ENCODE data around the gene CFAP157.

CFAP157 gene

DNA sequence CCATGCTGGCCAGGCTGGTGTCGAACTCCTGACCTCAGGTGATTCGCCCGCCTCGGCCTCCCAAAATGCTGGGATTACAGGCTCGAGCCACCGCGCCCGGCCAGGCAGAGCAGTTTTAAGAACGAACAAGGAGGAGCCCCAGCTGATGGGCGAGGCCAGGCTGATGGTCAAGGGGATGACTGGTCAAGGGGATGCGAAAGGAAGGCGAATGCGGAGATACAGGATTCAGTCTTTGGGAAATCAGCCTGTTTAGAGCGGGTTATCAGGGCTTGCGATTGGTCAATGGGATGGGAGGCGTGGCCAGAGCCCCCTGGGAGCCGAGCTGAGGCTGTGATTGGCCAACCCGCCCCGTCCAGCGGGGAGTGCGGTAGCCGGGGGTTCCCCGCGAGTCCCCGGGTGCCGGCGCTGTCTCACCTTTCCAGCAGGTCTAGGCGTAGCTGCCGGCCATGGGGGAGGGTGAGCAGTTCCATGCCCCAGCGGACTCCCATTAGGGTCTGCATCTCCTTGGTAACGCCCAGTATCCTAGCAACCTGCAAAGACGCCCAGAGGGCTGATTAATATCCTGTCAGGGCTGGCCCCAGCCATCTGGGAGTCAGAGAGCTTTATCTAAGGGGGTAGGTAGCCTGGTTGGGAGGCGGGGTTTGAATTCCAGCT lies 35.8 kb downstream of the CFAP157 start:
- no peaks in the 10 kb centered on the region for H3K9me2 ChIP-seq (replicated peaks; ENCODE audit: insufficient read depth, low read length)
- H3K36me3 ChIP-seq (replicated peaks; ENCODE audit: insufficient read depth, low read length) = no peaks in the 10 kb centered on the region
- H3F3A ChIP-seq (ENCODE audit: insufficient read depth, low read length) = 0 out of 2 replicates have a peak, but pooled peaks cover 7% of the 10 kb centered on the region
- no peaks in the 10 kb centered on the region for H3K27me3 ChIP-seq (replicated peaks; ENCODE audit: insufficient read depth, low read length)
- no peaks in the 10 kb centered on the region for H4K20me1 ChIP-seq (ENCODE audit: insufficient read depth, low read length)
- no peak overlapping the region for H2AFZ ChIP-seq (ENCODE audit: low read length)
- no peak for DNase-seq
- H3K27ac ChIP-seq (ENCODE audit: low read length) = no peak overlapping the region
- H3K9me3 ChIP-seq (replicated peaks; ENCODE audit: insufficient read depth, low read length) = no peaks in the 10 kb centered on the region
- H3K9ac ChIP-seq (ENCODE audit: low read length) = no peak overlapping the region
- H3K4me2 ChIP-seq (ENCODE audit: low read depth, low read length) = no peak overlapping the region
- H3K4me3 ChIP-seq (ENCODE audit: low read length) = no peak overlapping the region
- H3K79me2 ChIP-seq (ENCODE audit: low read length) = no peaks in the 10 kb centered on the region
- H3K4me1 ChIP-seq (ENCODE audit: low read length) = no peaks in the 10 kb centered on the region
- TF ChIP-seq, protein P1, sequence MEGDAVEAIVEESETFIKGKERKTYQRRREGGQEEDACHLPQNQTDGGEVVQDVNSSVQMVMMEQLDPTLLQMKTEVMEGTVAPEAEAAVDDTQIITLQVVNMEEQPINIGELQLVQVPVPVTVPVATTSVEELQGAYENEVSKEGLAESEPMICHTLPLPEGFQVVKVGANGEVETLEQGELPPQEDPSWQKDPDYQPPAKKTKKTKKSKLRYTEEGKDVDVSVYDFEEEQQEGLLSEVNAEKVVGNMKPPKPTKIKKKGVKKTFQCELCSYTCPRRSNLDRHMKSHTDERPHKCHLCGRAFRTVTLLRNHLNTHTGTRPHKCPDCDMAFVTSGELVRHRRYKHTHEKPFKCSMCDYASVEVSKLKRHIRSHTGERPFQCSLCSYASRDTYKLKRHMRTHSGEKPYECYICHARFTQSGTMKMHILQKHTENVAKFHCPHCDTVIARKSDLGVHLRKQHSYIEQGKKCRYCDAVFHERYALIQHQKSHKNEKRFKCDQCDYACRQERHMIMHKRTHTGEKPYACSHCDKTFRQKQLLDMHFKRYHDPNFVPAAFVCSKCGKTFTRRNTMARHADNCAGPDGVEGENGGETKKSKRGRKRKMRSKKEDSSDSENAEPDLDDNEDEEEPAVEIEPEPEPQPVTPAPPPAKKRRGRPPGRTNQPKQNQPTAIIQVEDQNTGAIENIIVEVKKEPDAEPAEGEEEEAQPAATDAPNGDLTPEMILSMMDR (IDR thresholded peaks at IDR 0.05; ENCODE audit: low read length) = no peak
- TF ChIP-seq EZH2 (optimal IDR thresholded peaks at IDR 0.05; ENCODE audit: low read depth, low read length) = no peak
- TF ChIP-seq EZH2phosphoT487 (IDR thresholded peaks at IDR 0.05; ENCODE audit: low read length) = no peak

DNA sequence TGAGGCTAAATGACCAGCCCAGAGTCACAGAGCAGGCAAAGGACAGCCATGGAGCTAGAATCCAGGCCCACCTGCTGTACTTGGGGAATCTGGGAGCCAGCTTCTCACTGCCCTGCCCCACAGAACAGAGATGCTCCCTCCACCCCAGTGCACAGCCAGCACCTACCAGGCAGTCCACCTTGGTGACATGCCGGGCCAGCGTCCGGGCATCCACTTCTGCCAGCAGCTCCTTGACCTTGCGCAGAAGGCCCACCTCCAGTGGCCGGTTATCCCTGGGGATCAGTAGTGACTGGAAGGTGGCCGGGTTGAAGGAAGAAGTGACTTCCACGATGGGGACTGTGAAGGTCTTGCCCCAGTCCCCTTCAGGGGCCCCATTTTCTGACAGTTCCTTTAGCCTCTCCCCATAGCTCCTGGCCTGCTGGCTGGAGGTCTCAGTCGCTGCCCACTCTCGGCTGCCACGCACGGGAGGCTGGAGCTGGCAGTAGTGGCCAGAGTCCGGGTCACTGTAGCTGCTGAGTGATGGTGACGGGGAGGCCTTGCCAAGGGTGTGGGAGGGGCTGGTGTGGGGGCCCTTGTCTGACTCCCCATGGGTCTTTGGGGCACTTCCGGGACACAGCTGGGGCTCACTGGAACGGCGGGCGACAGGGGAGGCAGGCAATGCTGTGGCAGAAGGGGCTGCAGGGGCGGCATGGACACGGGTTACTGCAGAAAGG lies 37.8 kb downstream of the CFAP157 start:
- Histone ChIP-seq H3K36me3 (replicated peaks; ENCODE audit: insufficient read depth, low read length) (no peaks in the 10 kb centered on the region), H4K20me1 (ENCODE audit: insufficient read depth, low read length) (no peaks in the 10 kb centered on the region), H3K4me2 (ENCODE audit: low read depth, low read length) (no peak overlapping the region), H3K9ac (ENCODE audit: low read length) (no peak overlapping the region), H3K27me3 (replicated peaks; ENCODE audit: insufficient read depth, low read length) (no peaks in the 10 kb centered on the region), H3K4me3 (ENCODE audit: low read length) (no peak overlapping the region), H3F3A (ENCODE audit: insufficient read depth, low read length) (no peaks in the 10 kb centered on the region), H3K9me2 (replicated peaks; ENCODE audit: insufficient read depth, low read length) (no peaks in the 10 kb centered on the region), H3K9me3 (replicated peaks; ENCODE audit: insufficient read depth, low read length) (no peaks in the 10 kb centered on the region), H3K4me1 (ENCODE audit: low read length) (no peaks in the 10 kb centered on the region), H3K79me2 (ENCODE audit: low read length) (no peaks in the 10 kb centered on the region), H2AFZ (ENCODE audit: low read length) (no peak overlapping the region), H3K27ac (ENCODE audit: low read length) (no peak overlapping the region)
- no peak for DNase-seq
- TF ChIP-seq, protein P1 (IDR thresholded peaks at IDR 0.05; ENCODE audit: low read length) = no peak
- no peak for TF ChIP-seq EZH2phosphoT487 (IDR thresholded peaks at IDR 0.05; ENCODE audit: low read length)

DNA sequence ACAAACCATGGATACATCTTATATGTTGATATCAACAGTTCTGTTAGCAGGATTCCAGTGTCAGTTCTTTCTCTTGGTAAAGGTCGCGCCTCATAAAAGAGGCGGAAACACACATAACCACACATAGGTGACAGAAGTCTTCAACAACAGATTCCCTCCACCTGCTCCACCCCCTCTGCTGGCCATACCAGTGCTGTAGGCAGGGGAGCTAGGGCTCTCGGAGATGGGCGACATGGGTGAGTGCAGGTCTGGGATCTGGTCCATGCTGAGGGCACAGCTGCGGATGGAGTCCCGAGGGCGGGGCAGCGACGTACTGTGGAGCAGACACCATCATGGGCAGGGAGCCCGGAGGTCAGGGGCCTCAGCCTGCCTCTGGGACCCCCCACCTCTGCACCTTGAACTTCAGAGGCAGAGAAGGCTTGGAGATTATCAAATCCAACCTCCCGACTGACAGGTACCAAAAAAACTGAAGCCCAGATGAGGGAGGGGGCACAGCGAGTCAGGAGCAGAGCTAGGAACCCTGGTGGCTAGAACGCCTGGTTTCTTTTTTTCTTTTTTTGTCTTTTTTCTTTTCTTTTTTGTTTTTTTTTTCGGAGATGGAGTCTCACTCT lies 40.3 kb downstream of the CFAP157 start:
- TF ChIP-seq EZH2phosphoT487 (IDR thresholded peaks at IDR 0.05; ENCODE audit: low read length) = no peak
- TF ChIP-seq, protein P1 (IDR thresholded peaks at IDR 0.05; ENCODE audit: low read length) = no peak
- no peak for TF ChIP-seq EZH2 (optimal IDR thresholded peaks at IDR 0.05; ENCODE audit: low read depth, low read length)
- H3K4me2 ChIP-seq (ENCODE audit: low read depth, low read length) = no peak overlapping the region
- H3K79me2 ChIP-seq (ENCODE audit: low read length) = no peaks in the 10 kb centered on the region
- H3K4me1 ChIP-seq (ENCODE audit: low read length) = no peaks in the 10 kb centered on the region
- H2AFZ ChIP-seq (ENCODE audit: low read length) = no peak overlapping the region
- H3F3A ChIP-seq (ENCODE audit: insufficient read depth, low read length) = no peaks in the 10 kb centered on the region
- H3K36me3 ChIP-seq (replicated peaks; ENCODE audit: insufficient read depth, low read length) = no peaks in the 10 kb centered on the region
- no peaks in the 10 kb centered on the region for H3K9me3 ChIP-seq (replicated peaks; ENCODE audit: insufficient read depth, low read length)
- H3K9me2 ChIP-seq (replicated peaks; ENCODE audit: insufficient read depth, low read length) = no peaks in the 10 kb centered on the region
- H4K20me1 ChIP-seq (ENCODE audit: insufficient read depth, low read length) = no peaks in the 10 kb centered on the region
- H3K4me3 ChIP-seq (ENCODE audit: low read length) = no peak overlapping the region
- no peak for DNase-seq
- H3K27ac ChIP-seq (ENCODE audit: low read length) = no peak overlapping the region
- no peak overlapping the region for H3K9ac ChIP-seq (ENCODE audit: low read length)
- H3K27me3 ChIP-seq (replicated peaks; ENCODE audit: insufficient read depth, low read length) = no peaks in the 10 kb centered on the region

All from MM.1S (cell line).